Renal cortex interstitium (tissue), 11 donors: ENCODE results near the gene ACOT9. TPM values are rescaled to one million over a fixed set of nuclear protein-coding genes. Genes with fewer than 3 reads are reported as not detected.
"Not testable (repeated sequence)": the region's sequence is repeated elsewhere in the genome, so short reads cannot be mapped to it uniquely, and the experiment has no call there.

Experiments used
- DNase-seq, 11 donors: peaks; one replicate each; pipeline ENCODE4 v3.0.0-alpha.2; 2013; ENCODE audit warnings: low read depth in 9 of 11, low spot score in 4 of 11; ENCODE audit errors: extremely low read depth in 1 of 11
- polyA plus RNA-seq, 3 donors: library from polyadenylated mRNA; unstranded; fragments of 120-200 nt; gene quantifications; one replicate each; pipeline ENCODE4 v1.2.1, GENCODE V29; 2013; ENCODE audit not compliant: insufficient read length in 3 of 3

ACOT9 gene
- polyA plus RNA-seq, 3 donors, result 30.3 to 46.6 (median 37.2) TPM

DNA sequence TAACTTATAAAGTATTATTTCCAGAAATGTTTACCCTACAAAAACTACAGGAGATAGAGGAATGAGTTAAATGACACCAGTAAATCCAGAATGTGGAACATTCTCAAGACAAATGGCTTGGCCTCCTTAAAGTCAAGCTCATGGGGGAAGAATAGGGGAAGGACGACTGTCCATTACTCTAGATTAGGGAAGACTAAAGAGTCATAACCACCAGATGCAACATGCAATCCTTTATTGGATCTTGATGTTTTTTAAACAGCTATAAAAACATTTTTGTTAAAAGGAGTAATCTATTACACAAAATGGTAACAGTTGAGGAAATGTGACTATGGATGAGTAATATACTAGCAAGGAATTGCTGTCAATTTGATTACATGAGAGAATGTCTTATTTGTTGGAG lies 11.1 kb downstream of the ACOT9 start:
- DNase-seq, result no peak

DNA sequence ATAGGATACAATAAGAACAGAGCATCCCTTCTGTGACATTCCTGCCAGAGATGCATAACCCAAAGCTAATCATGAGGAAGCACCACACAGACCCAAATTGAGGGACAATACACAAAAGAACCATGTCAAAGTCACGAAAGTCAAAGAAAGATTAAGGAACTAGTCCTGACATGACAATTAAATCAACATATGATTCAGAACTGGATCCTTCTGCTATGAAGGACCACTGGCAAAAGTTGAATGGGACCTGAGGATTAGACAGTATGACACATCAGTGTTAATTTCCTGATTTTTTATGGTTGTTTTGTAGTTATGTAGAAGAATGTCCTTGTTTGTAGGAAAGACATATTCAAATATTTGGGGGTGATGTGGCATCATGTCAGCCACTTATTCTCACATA lies 13.9 kb downstream of the ACOT9 start:
- DNase-seq, result no peak

DNA sequence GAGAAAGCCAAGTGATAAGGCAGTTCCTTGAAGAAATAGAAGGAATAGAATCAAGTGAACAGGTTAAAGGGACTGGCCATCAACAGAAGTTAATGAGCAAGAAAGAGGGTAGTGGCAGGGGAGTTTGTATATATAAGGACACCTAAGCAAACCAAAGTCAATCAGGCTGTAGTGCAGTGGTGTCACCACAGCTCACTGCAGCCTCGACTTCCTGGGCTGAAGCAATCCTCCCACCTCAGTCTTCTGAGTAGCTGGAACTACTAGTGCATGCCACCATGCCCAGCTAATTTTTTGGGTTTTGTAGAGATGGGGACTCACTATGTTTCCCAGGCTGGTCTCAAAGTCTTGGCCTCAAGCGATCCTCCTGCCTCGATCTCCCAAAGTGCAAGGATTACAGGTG lies 15.9 kb downstream of the ACOT9 start:
- DNase-seq, result no peak

DNA sequence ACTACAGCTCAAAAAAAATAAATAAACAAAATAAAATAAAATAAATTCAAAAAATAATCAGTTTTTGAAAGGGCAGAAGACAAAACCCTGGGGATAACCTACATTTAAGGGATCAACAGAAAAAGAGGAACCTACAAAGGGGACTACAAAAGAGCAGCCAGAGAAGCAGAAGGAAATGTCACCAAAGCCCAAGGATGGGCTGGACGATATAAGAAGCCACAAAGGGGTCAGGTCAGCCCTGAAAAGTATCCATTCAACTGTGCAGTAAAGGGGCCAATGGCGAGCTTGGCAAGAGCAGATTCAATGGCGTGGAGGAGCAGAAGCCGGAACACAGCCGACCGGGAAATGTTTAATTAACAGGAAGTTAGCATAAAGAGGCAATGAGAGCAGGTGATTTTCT lies 16.9 kb downstream of the ACOT9 start:
- DNase-seq, result no peak

DNA sequence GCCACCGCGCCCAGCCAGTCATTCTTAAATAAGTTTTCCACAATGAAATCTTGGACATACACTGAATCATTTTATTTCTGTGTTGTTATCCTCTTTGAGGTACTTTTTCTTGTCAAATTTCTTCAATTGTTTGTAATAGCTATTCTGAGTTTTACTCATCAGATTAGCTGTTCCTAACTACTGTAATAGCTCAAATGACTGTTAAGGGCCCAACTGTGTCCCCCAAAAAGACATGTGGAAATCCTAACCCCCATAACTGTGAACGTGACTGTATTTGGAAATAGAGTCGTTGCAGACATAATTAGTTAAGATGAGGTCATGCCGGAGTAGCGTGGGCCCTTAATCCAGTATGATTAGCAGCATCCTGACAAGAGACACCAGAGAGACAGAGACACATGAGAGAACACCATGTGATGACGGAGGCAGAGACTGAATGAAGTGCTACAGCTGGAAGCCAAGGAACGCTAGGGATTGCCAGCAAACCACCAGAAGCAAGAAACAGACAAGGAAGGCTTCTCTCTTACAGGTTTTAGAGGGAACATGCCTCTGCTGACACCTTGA lies 22.9 kb downstream of the ACOT9 start:
- no peak for DNase-seq

DNA sequence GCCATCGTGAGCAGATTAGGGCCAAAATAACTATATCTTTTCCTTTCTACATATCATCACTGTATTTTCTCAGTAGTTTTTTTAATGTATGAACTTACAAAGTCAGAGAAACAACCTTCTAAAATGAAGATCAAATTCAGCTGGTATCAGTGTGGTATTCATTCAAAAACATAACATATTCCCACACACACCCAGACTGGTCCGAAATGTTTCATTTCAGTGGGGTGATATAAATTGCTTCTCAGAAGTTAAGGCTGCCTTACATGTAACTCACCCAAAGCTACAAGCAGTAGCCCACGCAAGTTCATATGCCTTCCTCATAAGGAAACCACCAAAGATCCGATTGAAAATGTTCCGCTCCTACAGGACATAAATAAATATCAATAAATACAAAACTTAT lies 37.8 kb downstream of the ACOT9 start:
- no peak for DNase-seq

DNA sequence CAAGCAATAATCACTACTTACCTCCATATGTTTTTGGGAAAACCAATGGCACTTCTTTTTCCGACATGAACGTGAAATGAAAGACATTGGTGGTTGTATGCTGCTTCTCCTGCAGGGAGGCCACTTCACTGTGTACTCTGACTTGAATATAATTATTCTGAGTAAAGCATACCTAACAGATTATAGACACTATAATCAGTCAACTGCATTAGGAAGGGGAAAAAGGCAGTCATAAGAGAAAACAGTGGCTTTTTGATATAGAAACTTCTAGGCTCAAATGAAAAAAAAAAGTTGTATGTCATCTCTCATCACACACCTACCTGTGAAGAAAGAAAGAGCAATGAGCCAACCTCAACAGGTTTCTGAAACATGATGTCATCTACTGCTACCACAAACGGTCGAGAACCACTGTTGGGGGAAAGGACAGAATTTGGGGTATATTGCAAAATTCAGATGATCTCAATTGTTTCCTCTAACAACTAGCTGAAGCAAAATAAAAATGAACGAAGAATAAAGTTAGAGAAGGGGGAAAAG lies 38.3 kb downstream of the ACOT9 start:
- no peak for DNase-seq

DNA sequence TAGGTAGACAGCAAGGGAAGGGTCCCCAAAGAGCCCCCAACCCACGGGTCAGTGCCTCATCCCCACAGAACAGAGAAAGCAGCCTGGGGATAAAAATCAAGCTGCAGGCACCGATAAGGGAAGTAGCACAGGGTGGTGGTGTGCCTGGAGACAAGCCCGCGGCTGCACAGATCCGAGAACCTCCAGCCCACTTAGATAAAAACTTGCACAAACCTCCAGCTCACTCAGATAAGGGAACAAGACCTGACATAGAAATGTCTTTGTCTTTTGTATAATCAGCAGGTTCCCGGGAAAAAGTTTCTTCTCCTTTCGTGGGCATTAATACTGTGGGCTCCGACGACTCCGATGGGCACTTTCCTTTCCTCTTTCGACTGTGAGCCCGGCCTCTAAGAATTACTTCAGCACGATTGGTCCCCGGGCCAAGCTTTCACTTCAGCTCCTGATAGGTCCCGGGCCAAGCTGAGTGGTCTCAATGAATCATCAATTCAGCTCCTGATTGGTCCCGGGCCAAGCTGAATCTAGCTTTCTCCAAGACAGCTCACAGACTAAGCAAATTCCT lies 43.4 kb downstream of the ACOT9 start:
- DNase-seq, result no peak

DNA sequence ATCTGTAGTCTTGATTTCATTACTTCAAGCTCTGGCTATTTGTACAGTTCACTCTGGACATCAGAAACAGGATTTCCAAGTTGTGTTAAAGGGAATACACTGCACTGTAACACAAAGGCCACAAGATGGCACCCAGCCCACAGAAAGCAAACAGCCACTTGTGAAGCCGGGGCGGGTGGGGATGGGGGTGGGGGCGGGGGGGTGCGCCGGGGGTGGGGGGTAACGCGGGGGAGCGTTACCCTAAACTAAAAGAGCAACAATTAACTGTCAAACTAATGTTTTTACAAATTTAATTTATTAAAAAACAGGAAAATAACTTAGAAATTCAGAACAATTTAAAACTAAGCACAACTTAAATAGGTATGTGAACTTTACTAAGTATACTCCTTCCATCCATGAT lies 48.5 kb downstream of the ACOT9 start:
- DNase-seq, result peak; percentile 0 to 43 (median 16)

DNA sequence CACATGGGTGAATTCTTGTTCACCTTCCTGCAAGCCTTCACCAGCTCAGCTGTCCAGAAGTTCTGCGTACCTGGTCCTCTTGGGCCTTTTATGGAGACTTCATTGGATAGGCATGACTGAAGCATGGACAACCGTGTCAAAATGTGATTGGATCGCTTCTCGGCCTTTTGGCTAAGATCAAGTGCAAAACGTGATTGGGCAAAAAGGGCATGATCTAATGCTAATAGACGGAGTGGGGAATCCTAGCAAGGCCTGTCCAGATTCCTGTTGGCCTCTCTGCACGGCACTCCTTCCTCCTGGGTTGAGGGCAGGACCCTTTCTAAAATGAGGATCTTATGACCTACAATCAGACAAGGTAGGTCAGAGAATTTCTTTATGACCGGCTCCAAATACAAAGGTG lies 50.9 kb downstream of the ACOT9 start:
- no peak for DNase-seq

DNA sequence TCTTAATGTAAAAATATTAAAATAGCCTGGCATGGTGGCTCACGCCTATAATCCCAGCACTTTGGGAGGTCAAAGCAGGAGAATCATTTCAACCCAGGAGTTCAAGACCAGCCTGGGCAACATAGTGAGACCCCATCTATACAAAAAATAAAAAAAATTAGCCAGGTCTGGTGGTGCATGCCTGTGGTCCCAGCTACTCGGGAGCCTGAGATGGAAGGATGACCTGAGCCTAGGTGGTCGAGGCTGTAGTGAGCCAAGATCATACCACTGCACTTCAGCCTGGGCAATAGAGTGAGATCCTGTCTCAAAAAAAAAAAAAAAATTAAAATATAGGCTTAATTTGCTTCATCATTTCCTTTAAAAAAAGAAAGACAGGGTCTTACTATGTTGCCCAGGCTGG lies 66.6 kb downstream of the ACOT9 start:
- not testable (repeated sequence) for DNase-seq

DNA sequence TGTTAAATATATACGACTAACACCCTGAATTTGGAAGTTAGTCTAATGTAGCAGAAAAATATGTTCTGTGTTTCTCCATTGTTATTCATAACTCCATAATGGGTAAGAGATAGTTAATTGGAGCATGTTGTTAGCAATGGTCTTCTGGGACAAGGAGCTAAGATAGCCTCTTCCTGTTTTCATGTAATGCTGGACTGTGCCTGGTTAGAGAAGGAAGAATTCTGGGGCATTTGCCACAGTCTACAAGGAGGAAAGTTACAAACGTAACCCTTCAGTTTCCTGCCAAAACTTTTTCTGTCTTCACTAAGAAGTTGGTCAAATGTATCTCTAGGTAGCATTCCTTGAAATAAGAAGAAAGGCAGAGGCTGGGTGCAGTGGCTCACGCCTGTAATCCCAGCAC lies 70.0 kb downstream of the ACOT9 start:
- DNase-seq, result no peak

DNA sequence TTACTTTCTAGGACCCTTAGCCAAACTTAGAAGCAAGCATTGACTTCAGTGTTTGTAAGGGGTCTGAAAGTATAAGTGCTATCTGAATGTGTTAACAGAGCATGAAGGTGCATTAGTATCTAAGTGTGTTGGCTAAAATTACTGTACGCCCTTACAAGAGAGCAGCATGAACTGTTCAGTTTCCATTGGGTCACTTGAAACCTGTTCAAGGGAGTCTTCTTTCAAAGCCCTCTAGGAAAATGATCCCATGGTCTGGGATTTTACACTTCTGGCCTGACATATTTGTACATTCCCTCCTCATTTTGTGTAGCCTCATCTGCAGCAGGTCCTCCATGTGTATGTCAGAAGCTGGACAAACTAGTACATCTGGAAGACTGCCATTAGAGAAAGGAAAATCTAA lies 72.5 kb downstream of the ACOT9 start:
- DNase-seq, result no peak

DNA sequence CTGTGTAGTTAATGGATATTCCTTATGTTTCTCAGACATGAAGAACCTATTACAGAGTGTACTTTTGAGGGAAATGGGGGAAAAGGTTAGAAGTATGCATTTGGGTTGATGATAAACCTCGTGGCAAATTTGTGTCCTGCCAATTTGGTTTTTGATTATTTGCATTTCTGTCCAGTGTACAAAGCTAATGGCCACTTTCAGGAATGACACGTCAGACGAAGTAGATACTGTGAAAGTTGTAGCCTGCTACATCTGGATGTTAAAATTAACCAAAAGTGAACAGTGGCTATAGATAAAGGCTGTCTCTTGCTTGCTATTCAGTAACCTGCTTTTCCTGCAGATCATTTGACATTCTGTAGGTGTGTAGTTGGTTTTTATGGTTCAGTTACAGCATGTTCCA lies 74.7 kb downstream of the ACOT9 start:
- DNase-seq, result no peak

DNA sequence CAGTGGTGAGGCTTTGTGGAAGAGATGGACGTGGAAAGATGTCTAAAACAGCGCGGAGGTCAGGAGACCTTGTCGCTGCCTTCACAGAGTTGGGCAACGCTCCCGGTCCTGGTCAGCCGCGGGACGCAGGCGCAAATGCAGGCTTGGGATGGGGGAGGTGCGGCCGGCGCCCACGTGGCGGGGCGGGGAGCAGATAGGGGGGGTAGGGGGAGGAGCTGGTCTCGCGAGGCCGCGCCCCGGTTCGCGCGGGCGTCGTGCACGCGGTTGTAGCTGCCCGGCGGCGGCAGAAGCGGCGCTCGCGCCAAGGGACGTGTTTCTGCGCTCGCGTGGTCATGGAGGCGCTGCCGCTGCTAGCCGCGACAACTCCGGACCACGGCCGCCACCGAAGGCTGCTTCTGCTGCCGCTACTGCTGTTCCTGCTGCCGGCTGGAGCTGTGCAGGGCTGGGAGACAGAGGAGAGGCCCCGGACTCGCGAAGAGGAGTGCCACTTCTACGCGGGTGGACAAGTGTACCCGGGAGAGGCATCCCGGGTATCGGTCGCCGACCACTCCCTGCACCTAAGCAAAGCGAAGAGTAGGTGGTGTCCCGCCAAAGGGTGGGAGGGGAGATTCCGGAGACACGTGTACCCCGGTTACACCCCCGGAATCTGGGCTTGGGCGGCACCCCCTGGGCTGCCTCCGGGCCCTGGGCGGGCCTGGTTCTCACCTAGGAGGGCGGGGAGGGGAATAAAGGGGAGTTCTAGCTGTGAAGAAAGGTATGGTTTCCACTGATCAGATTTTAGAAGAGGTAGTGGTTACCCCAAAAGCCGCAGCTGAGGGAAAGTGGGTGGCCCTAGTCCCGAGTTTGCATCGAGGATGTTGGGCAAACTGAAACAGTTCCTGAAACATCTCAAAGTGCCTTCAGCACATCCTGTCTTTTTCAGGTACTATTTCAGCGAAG lies 75.6 kb downstream of the ACOT9 start, which contains the start of gene PRDX4:
PRDX4 (plus strand) TSS at position 255 of the 939 bp plus-strand sequence; CDS start at position 333, 78 bp downstream.
- DNase-seq, result peak; percentile 45 to 80 (median 74)

DNA sequence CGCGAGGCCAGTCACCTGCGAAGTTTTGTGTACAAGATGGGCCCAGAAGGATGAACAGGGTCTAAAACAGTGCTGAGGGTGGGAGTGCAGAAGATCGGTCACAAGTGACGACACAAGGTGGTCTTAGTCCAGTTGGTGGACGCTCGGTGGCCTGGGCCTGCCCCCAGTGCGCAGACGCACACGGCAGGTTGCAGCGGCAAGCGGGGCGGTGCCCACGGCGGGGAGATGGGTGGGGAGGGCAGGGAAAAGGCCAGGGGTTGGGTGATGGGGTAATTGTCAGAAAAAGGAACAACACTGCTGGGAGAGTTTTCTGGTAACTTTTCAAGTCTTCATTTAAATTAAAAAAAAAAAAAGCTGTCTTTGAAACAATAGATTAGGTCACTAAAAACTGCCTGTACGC lies 76.8 kb downstream of the ACOT9 start:
- no peak for DNase-seq

DNA sequence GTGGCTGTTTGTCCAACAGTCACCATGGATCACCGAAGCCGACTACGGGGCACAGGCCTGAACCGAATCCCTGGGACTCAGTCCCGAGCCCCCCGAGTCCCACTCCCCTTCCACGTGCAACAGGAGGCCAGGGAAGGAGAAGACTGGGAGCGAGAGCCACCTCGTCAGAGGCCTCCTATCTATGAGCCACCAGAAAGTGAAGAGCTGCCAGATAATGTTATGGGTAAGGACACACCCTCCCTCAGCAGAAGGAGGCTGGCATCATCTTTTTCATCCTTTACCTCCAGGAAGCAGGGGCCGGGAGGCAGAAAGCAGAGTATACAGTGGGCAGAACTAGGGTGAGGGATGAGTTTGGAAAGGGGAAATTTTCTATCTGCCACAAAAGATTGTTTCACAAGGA lies 78.6 kb downstream of the ACOT9 start:
- no peak for DNase-seq

DNA sequence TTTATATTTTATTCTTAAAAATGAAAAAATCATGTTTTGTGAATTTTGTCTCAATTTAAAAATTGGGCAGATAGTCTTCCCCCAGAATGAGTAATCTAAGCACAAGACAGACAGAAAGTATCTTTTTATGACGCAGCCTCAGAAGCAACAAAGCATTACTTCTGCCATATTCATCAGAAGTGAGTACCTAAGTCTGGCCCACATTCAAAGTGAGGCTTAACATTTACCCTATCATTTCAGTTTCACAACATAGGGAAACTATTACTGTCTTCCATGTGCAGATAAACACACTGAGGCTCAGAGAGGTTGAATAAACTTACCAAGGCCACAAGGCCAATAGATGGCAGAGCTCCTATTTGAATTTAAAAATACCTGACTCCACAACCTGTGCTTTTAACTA lies 80.2 kb downstream of the ACOT9 start:
- DNase-seq, result no peak

DNA sequence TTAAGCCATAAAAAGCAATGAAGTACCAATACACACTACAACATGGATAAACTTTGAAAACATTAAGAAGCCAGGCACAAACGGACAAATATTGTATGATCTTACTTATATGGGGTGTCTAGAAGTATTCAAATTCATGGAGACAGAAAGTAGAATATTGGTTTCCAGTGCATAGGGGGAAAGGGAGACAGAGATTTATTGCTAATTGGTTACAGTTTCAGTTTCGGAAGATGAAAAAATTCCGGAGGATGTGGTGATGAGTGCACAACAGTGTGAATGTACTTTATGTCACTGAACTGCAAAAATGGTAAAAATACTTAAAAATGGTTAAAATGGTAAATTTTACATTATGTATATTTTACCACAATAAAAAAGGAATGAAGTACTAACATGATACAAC lies 80.9 kb downstream of the ACOT9 start:
- DNase-seq, result no peak

DNA sequence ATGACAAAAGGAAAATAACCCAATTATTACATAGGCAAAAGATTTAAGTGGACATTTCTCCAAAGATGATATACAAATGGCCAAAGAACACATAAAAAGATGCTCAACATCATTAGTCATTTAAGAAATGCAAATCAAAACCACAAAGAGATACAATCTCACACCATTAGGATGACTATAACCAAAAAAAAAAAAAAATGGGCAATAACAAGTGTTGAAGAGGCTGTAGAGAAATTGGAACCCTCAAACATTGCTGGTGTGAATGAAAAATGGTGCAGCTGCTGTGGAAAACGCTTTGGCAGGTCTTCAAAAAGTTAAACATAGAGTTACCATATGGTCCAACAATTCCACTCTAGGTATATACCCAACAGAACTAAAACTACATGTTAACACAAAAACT lies 81.4 kb downstream of the ACOT9 start:
- no peak for DNase-seq
